Colonic mucosa (tissue), 4 donors: ENCODE data around the gene PCMT1. TPM values are rescaled to one million over a fixed set of nuclear protein-coding genes. Genes with fewer than 3 reads are reported as not detected.
"Not testable (repeated sequence)": the region's sequence is repeated elsewhere in the genome, so short reads cannot be mapped to it uniquely, and the experiment has no call there.

Experiments
- DNase-seq: peaks from one replicate; pipeline ENCODE4 v3.0.0-alpha.2; 2020
- H3K27ac ChIP-seq: fragments of 200-600 bp; one replicate; pipeline ENCODE4 v1.8.0; 2021
- H3K27me3 ChIP-seq: fragments of 200-600 bp; one replicate; pipeline ENCODE4 v1.8.0; 2021
- H3K36me3 ChIP-seq: fragments of 200-600 bp; one replicate; pipeline ENCODE4 v1.8.0; 2021
- H3K4me1 ChIP-seq: fragments of 200-600 bp; one replicate; pipeline ENCODE4 v1.8.0; 2021; ENCODE audit warnings: mild to moderate bottlenecking
- H3K4me3 ChIP-seq: fragments of 200-600 bp; one replicate; pipeline ENCODE4 v1.8.0; 2021
- H3K9ac ChIP-seq, 2 donors: one replicate each; pipeline ENCODE4 v1.7.0; 2013; ENCODE audit warnings: control low read depth in 2 of 2, low read depth in 2 of 2, low read length in 2 of 2
- H3K9me3 ChIP-seq: fragments of 200-600 bp; one replicate; pipeline ENCODE4 v1.8.0; 2021
- CTCF ChIP-seq: fragments of 200-600 bp; IDR thresholded peaks from one replicate; pipeline ENCODE4 v1.8.0; 2022; ENCODE audit warnings: antibody characterized with exemption, mild to moderate bottlenecking
- intact Hi-C: fragments of 100-400 bp; cut with DNase I; formaldehyde crosslinking; loops from one replicate; pipeline ENCODE4 v1.14.1; 2022
- total RNA-seq, 2 donors: library from RNA; stranded (reverse); fragmentation: NEBNext Ultra II Directional in 1 of 2; extraction: Animal tissue kit (Norgen Biotek cat#: 25700) in 1 of 2; gene quantifications; one replicate each; pipeline ENCODE4 v1.2.1, GENCODE V29; 2021
- donor health status: healthy.
- donor health status: DM: no; HTN: no; CAD: no.
- donor health status: DM: no; HTN: no; CAD: no.

PCMT1 gene
- total RNA-seq, 2 donors from 2014 or later = 65.5 to 74.0 TPM

- Histone ChIP-seq H3K27me3 (no peaks in the 10 kb centered on the region), H3K36me3 (no peaks in the 10 kb centered on the region), H3K27ac (no peak overlapping the region), H3K9me3 (no peaks in the 10 kb centered on the region), H3K4me1 (peaks cover 6% of the 10 kb centered on the region), H3K9ac (peak overlapping the region in 1 of 2 donors; percentile 14), H3K4me3 (no peak overlapping the region)
- TF ChIP-seq CTCF = peak; percentile 37
- intact Hi-C loops = no loop called here
- peak; percentile 84 for DNase-seq
Observed at GRCh38 chr6:149840345-149841075, 91.0 kb downstream of the PCMT1 start.

DNA sequence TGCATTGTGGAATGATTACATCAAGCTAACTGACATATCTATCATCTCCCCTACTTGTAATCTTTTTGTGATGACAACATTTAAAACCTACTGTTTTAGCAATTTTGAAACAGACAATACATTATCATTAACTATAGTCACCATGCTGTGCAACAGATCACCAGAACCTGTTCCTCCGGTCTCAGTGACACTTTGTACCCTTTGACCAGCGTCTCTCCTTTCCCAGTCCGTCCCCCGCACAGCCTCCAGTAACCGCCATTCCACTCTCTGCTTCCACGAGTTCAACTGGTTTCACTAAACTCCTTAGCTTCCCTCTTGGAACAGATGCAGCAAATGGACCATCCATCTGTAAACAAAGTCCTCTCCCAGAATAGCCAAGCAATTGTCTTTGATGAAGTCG, 92.8 kb downstream of the PCMT1 start:
- peaks cover 6% of the 10 kb centered on the region for H3K4me1 ChIP-seq
- no peak overlapping the region for H3K27ac ChIP-seq
- H3K36me3 ChIP-seq = no peaks in the 10 kb centered on the region
- no peaks in the 10 kb centered on the region for H3K9me3 ChIP-seq
- no peak overlapping the region for H3K9ac ChIP-seq
- H3K4me3 ChIP-seq = no peak overlapping the region
- no peak for TF ChIP-seq CTCF
- intact Hi-C loops = no loop called here
- no peak for DNase-seq
- no peaks in the 10 kb centered on the region for H3K27me3 ChIP-seq

DNA sequence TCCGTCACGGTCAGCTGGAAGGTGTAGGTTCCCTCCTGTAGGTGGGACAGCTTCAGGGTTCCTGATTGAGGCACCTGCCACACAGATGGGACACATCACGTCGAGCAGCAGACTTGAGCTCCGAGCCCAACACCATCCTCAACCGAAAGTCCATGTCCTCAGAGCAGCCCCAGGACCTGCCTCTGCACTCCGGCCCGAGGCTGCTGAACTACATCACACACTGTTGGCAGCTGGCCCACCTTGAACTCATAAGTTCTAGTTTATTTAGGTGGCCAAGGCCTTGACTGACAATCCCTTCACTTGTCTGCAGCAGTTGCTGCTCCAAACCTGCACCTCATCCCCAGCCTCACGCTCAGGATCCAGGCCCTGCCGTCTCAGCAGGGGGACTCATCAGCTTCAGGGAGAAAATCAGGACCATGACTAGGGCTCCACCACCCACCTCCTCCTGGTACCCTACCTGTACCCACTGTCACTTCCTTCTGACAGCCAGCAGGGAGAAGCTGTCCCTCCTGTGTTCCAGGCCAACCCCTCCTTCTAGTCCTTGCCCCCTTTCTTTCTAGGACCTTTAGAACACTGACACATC, 93.6 kb downstream of the PCMT1 start:
- Histone ChIP-seq H3K36me3 (no peaks in the 10 kb centered on the region), H3K4me1 (peaks cover 6% of the 10 kb centered on the region), H3K9me3 (no peaks in the 10 kb centered on the region), H3K27me3 (no peaks in the 10 kb centered on the region), H3K4me3 (no peak overlapping the region), H3K9ac (no peak overlapping the region), H3K27ac (no peak overlapping the region)
- intact Hi-C loops = no loop called here
- TF ChIP-seq CTCF = no peak
- DNase-seq = no peak

- H3K36me3 ChIP-seq, H3K4me3 ChIP-seq, intact Hi-C loops, H3K9ac ChIP-seq, H3K27ac ChIP-seq, H3K9me3 ChIP-seq, H3K4me1 ChIP-seq, DNase-seq, H3K27me3 ChIP-seq: not testable (repeated sequence)
Observed at GRCh38 chr6:149844036-149844435, 94.5 kb downstream of the PCMT1 start.

GRCh38 chr6:149844480-149844879, 94.9 kb downstream of the PCMT1 start:
- Histone ChIP-seq H3K9ac (no peak overlapping the region), H3K27me3 (no peaks in the 10 kb centered on the region), H3K27ac (no peak overlapping the region), H3K4me1 (peaks cover 6% of the 10 kb centered on the region), H3K36me3 (no peaks in the 10 kb centered on the region), H3K9me3 (no peaks in the 10 kb centered on the region), H3K4me3 (no peak overlapping the region)
- no peak for DNase-seq
- TF ChIP-seq CTCF = no peak
- intact Hi-C loops = no loop called here

GRCh38 chr6:149845549-149845948, 96.0 kb downstream of the PCMT1 start:
- H3K27me3 ChIP-seq = no peaks in the 10 kb centered on the region
- intact Hi-C loops = no loop called here
- no peak overlapping the region for H3K27ac ChIP-seq
- H3K9me3 ChIP-seq = no peaks in the 10 kb centered on the region
- TF ChIP-seq CTCF = no peak
- no peak overlapping the region for H3K9ac ChIP-seq
- H3K4me1 ChIP-seq = no peaks in the 10 kb centered on the region
- DNase-seq = no peak
- H3K36me3 ChIP-seq = no peaks in the 10 kb centered on the region
- no peak overlapping the region for H3K4me3 ChIP-seq
